Lung microvascular endothelial cell (primary cell): Measurements from ENCODE around the gene LYPD6. TPM values are rescaled to one million over a fixed set of nuclear protein-coding genes. Genes with fewer than 3 reads are reported as not detected.
A peak's percentile ranks its signal among the peaks of the same experiment; 100 is the strongest.
"Not testable (repeated sequence)": the region's sequence is repeated elsewhere in the genome, so short reads cannot be mapped to it uniquely, and the experiment has no call there.

Source experiments
- DNase-seq, 2 donors: peaks; one replicate each; pipeline versions ENCODE4 v3.0.0 to v3.0.0-alpha.2; 2010; ENCODE audit warnings: low read depth in 2 of 2
- total RNA-seq: library from RNA; depleted of rRNA; stranded (reverse); fragments of >200 nt; gene quantifications from 2 replicates; pipeline ENCODE4 v1.2.1, GENCODE V29; 2014

The LYPD6 gene
- total RNA-seq, 1 donor from 2014 or later: 7.5 TPM

GRCh38 chr2:149451417-149452165, 121.2 kb downstream of the LYPD6 start:
- no peak for DNase-seq

GRCh38 chr2:149456285-149456684, 125.9 kb downstream of the LYPD6 start:
- DNase-seq: no peak

- DNase-seq: no peak
Observed at GRCh38 chr2:149458502-149458901, 128.1 kb downstream of the LYPD6 start.

- no peak for DNase-seq
Observed at GRCh38 chr2:149463328-149464002, 133.1 kb downstream of the LYPD6 start.

- DNase-seq: no peak
Observed at GRCh38 chr2:149464396-149464795, 134.0 kb downstream of the LYPD6 start.

- DNase-seq: no peak
Observed at GRCh38 chr2:149465873-149466272, 135.5 kb downstream of the LYPD6 start.

- no peak for DNase-seq
Observed at GRCh38 chr2:149466635-149467034, 136.2 kb downstream of the LYPD6 start.

GRCh38 chr2:149467436-149467835, 137.0 kb downstream of the LYPD6 start:
- DNase-seq: no peak

- no peak for DNase-seq
Observed at GRCh38 chr2:149468636-149469035, 138.2 kb downstream of the LYPD6 start.

GRCh38 chr2:149470046-149470445, 139.7 kb downstream of the LYPD6 start:
- no peak for DNase-seq

GRCh38 chr2:149472413-149472812, 142.0 kb downstream of the LYPD6 start:
- DNase-seq: no peak

GRCh38 chr2:149473068-149473467, 142.7 kb downstream of the LYPD6 start:
- no peak for DNase-seq

- no peak for DNase-seq
Observed at GRCh38 chr2:149473521-149473920, 143.1 kb downstream of the LYPD6 start.

GRCh38 chr2:149483004-149483605, 152.7 kb downstream of the LYPD6 start:
- DNase-seq: no peak

- no peak for DNase-seq
Observed at GRCh38 chr2:149486664-149487063, 156.3 kb downstream of the LYPD6 start.

GRCh38 chr2:149487189-149487588, 156.8 kb downstream of the LYPD6 start:
- peak in 1 of 2 donors; percentile 12 for DNase-seq

GRCh38 chr2:149488706-149489440, 158.5 kb downstream of the LYPD6 start:
- DNase-seq: no peak

- no peak for DNase-seq
Observed at GRCh38 chr2:149489452-149489851, 159.1 kb downstream of the LYPD6 start.

GRCh38 chr2:149490296-149490695, 159.9 kb downstream of the LYPD6 start:
- DNase-seq: peak in 1 of 2 donors; percentile 60

- DNase-seq: no peak
Observed at GRCh38 chr2:149492923-149493322, 162.5 kb downstream of the LYPD6 start.

GRCh38 chr2:149499204-149499603, 168.8 kb downstream of the LYPD6 start:
- not testable (repeated sequence) for DNase-seq

- DNase-seq: not testable (repeated sequence)
Observed at GRCh38 chr2:149506808-149507207, 176.4 kb downstream of the LYPD6 start.
